Kidney (tissue), 14 donors: ENCODE data around the gene C1QA. TPM values are rescaled to one million over a fixed set of nuclear protein-coding genes. Genes with fewer than 3 reads are reported as not detected.

Experiments
- DNase-seq, 5 donors: peaks; one replicate each; pipeline ENCODE4 v3.0.0-alpha.2; 2013 to 2020
- FAIRE-seq: peaks from 2 replicates; lab custom pipeline; 2012; peaks lifted over from hg19 to GRCh38; lab: Jason Lieb, UNC
- H3K27ac ChIP-seq, 2 donors: one replicate each; pipeline ENCODE4 v1.7.0; 2013; ENCODE audit warnings: low read depth in 2 of 2, low read length in 2 of 2, inconsistent platforms in 1 of 2
- H3K27me3 ChIP-seq: one replicate; pipeline ENCODE4 v1.7.1; 2013; ENCODE audit warnings: low read length, inconsistent platforms; ENCODE audit not compliant: control insufficient read depth, insufficient read depth
- H3K36me3 ChIP-seq, 3 donors: one replicate each; pipeline versions ENCODE4 v1.7.0 to v1.7.1; 2013; ENCODE audit warnings: low read length in 3 of 3, control low read depth in 1 of 3, inconsistent platforms in 1 of 3; ENCODE audit not compliant: insufficient read depth in 3 of 3, control insufficient read depth in 2 of 3
- H3K4me1 ChIP-seq, 3 donors: one replicate each; pipeline versions ENCODE4 v1.7.0 to v1.7.1; 2013; ENCODE audit warnings: low read length in 3 of 3, inconsistent platforms in 1 of 3, low read depth in 1 of 3; ENCODE audit not compliant: control insufficient read depth in 2 of 3, insufficient read depth in 2 of 3
- H3K4me3 ChIP-seq, 3 donors: one replicate each; pipeline versions ENCODE4 v1.7.0 to v1.8.1; 2013; ENCODE audit warnings: low read length in 3 of 3, control low read depth in 1 of 3, inconsistent platforms in 1 of 3
- H3K9ac ChIP-seq, 3 donors: one replicate each; pipeline versions ENCODE4 v1.7.0 to v1.7.1; 2013; ENCODE audit warnings: low read length in 3 of 3, control low read depth in 1 of 3, inconsistent platforms in 1 of 3
- H3K9me3 ChIP-seq, 3 donors: one replicate each; pipeline versions ENCODE4 v1.7.0 to v1.7.1; 2013; ENCODE audit warnings: low read length in 3 of 3, control low read depth in 1 of 3, inconsistent platforms in 1 of 3; ENCODE audit not compliant: control insufficient read depth in 2 of 3, insufficient read depth in 1 of 3
- intact Hi-C: fragments of 100-400 bp; cut with DNase I; formaldehyde crosslinking; loops from one replicate; pipeline ENCODE4 v1.11.1; 2022
- polyA plus RNA-seq: library from polyadenylated mRNA; stranded (reverse); fragments of 350-450 nt; fragmentation: Illumina TruSeq; extraction: RNeasy Lipid Tissue Mini Kit (QIAGEN cat#74804); gene quantifications from one replicate; pipeline ENCODE4 v1.2.3, GENCODE V29; 2014; ENCODE audit warnings: low read depth, low replicate concordance; ENCODE audit not compliant: insufficient read depth
- total RNA-seq: library from RNA; stranded (reverse); fragmentation: NEBNext Ultra II Directional; extraction: Animal tissue kit (Norgen Biotek cat#: 25700); gene quantifications from one replicate; pipeline ENCODE4 v1.2.1, GENCODE V29; 2021
- TF ChIP-seq, protein P1 (sequence below): IDR thresholded peaks from 3 replicates; pipeline ENCODE4 v1.5.1; 2012; ENCODE audit warnings: mild to moderate bottlenecking, moderate library complexity, borderline replicate concordance; ENCODE audit not compliant: insufficient read depth; ENCODE audit errors: extremely low read depth
- donor health status: control.
- donor health status: control.
- donor health status: control.
- donor health status: control.
- donor health status: control.
- donor health status: DM: yes; HTN: yes; CAD: no.
- donor health status: Normal renal cell carcinoma (clear cell type).

Gene C1QA
- total and polyA plus RNA-seq, 2 donors from 2014 or later: 150 to 238 TPM

DNA sequence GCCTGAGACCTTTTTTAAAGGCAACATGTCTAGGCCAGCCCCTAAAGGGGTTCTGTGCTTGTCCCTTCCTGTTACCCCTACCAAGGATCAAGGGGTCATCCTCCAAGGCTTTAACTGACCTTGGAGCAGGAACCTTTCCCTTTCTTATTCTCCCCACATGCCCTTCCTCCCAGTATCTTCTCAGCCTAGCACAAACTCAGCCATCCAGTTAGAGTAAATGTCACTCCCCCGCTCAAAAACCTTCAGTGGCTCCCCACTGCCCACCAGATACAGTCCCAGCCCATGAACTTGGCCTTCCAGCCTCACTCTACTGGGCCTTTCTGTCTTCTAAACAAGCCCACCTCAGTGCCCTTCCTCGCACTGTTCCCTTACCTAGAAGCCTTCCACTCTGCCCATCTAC lies 25.5 kb downstream of the C1QA start:
- H3K36me3 ChIP-seq: no peaks in the 10 kb centered on the region

GRCh38 chr1:22662318-22662717 lies 25.9 kb downstream of the C1QA start:
- DNase-seq (no peak), FAIRE-seq (no peak)

More for the DNA sequence above, 25.5 kb downstream of the C1QA start:
- Histone ChIP-seq H3K27ac (no peak overlapping the region), H3K4me1 (no peaks in the 10 kb centered on the region), H3K27me3 (no peaks in the 10 kb centered on the region), H3K4me3 (no peak overlapping the region), H3K9me3 (no peaks in the 10 kb centered on the region), H3K9ac (no peak overlapping the region)
- DNase-seq (no peak), FAIRE-seq (no peak)
- TF ChIP-seq, protein P1, sequence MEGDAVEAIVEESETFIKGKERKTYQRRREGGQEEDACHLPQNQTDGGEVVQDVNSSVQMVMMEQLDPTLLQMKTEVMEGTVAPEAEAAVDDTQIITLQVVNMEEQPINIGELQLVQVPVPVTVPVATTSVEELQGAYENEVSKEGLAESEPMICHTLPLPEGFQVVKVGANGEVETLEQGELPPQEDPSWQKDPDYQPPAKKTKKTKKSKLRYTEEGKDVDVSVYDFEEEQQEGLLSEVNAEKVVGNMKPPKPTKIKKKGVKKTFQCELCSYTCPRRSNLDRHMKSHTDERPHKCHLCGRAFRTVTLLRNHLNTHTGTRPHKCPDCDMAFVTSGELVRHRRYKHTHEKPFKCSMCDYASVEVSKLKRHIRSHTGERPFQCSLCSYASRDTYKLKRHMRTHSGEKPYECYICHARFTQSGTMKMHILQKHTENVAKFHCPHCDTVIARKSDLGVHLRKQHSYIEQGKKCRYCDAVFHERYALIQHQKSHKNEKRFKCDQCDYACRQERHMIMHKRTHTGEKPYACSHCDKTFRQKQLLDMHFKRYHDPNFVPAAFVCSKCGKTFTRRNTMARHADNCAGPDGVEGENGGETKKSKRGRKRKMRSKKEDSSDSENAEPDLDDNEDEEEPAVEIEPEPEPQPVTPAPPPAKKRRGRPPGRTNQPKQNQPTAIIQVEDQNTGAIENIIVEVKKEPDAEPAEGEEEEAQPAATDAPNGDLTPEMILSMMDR: no peak
- intact Hi-C loops: no loop called here

DNA sequence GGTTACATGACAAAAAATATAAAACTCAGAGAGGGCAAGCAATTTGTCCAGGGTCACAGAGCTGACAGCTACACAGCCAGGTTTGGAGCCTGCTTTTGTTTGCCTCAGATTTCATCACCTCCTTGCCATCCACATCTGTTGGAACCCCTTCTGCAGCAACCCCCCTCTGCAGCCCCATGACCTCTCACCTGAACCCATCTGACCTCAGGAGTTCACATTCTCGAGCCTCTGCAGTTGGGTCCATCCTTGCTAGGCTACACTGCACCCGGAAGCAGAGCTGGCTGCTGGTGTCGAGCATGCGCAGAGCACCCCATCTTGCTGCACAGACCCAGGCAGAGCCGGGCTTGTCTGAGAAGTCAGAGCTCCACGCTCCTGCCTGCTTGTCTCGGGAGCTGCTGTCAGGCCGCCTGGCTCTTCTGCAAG lies 26.6 kb downstream of the C1QA start:
- intact Hi-C loops: no loop called here
- Histone ChIP-seq H3K27me3 (no peaks in the 10 kb centered on the region), H3K9me3 (no peaks in the 10 kb centered on the region), H3K27ac (no peak overlapping the region), H3K9ac (no peak overlapping the region), H3K36me3 (no peaks in the 10 kb centered on the region), H3K4me1 (no peaks in the 10 kb centered on the region), H3K4me3 (no peak overlapping the region)
- TF ChIP-seq, protein P1: no peak
- peak in 1 of 5 donors; percentile 67 for DNase-seq
- no peak for FAIRE-seq

More at GRCh38 chr1:22662318-22662717, 25.9 kb downstream of the C1QA start:
- Histone ChIP-seq H3K27ac (no peak overlapping the region), H3K9ac (no peak overlapping the region), H3K9me3 (no peaks in the 10 kb centered on the region), H3K4me3 (no peak overlapping the region), H3K36me3 (no peaks in the 10 kb centered on the region), H3K4me1 (no peaks in the 10 kb centered on the region), H3K27me3 (no peaks in the 10 kb centered on the region)
- TF ChIP-seq, protein P1: no peak
- intact Hi-C loops: no loop called here

GRCh38 chr1:22665752-22666151 lies 29.3 kb downstream of the C1QA start:
- FAIRE-seq: no peak
- no peaks in the 10 kb centered on the region for H3K4me1 ChIP-seq
- intact Hi-C loops: no loop called here
- H3K9ac ChIP-seq: no peak overlapping the region
- no peaks in the 10 kb centered on the region for H3K27me3 ChIP-seq
- TF ChIP-seq, protein P1: peak; percentile 5
- H3K27ac ChIP-seq: no peak overlapping the region
- peak in 3 of 5 donors; percentile 62 to 75 (median 72) for DNase-seq
- no peaks in the 10 kb centered on the region for H3K36me3 ChIP-seq
- no peaks in the 10 kb centered on the region for H3K9me3 ChIP-seq
- H3K4me3 ChIP-seq: no peak overlapping the region
